ENCODE measurements around the gene WSB1. TPM values are rescaled to one million over a fixed set of nuclear protein-coding genes. Genes with fewer than 3 reads are reported as not detected.

The WSB1 gene
- total and polyA plus RNA-seq, 9 of the 15 experiments (the other 6 are each of a cell fraction or from before 2014, with no cell fraction given): 22.8 to 229 (median 81.1) TPM

DNA sequence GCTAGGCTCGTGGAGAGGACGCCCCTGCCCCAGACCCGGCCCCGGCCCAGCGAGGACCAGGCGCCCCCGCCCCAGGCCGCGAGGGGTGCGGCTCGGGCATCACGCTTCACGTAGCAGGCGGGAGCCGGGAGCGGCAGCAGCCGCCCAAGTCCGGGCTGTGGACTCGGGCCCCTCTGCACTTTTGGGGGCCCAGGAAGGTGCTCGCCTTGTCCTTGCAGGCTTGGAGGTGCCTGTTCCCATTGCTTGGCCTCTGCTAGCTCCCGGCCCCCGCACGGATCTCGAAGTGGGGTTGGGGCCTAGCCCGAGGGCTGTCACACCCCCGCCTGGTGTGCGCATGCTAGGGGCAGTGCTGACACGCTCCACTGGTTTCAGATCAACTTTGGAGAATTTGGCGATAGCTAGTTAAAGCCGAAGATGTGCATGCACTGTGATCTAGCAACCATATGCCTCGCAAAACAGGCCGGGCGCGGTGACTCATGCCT is 55.7 kb downstream of the WSB1 start:
- H4K20me1 ChIP-seq (replicated peaks; ENCODE audit: control insufficient read depth, insufficient read depth, low read length): no peaks in the 10 kb centered on the region
- H3K79me2 ChIP-seq (ENCODE audit: control insufficient read depth, insufficient read depth, low read length): peaks cover 42% of the 10 kb centered on the region
- H3K4me2 ChIP-seq (ENCODE audit: insufficient read depth, low read length): no peak overlapping the region
- H3K36me3 ChIP-seq (ENCODE audit: control insufficient read depth, insufficient read depth, low read length): peaks cover 23% of the 10 kb centered on the region
- H2AFZ ChIP-seq (ENCODE audit: low read depth, low read length): no peak overlapping the region
- WGBS (ENCODE audit: insufficient coverage, low coverage, missing lambda C conversion rate): 96% methylated on average over 25 of the region's 34 CpGs
- H3K9me3 ChIP-seq (replicated peaks; ENCODE audit: control insufficient read depth, insufficient read depth, low read depth, low read length): 0 out of 2 replicates have a peak, but pooled peaks cover 9% of the 10 kb centered on the region
- no peak for ATAC-seq
- POLR2A ChIA-PET: interaction anchor here (0.6 kb wide), 1 partner anchor 637 kb away, joined by 3 read pairs; no protein-coding TSS in a partner anchor
- in situ Hi-C loops (cut with MboI) (no loop called here), intact Hi-C loops (cut with micrococcal nuclease) (loop anchor here (5.0 to 10.0 kb wide), 3 partner anchors 108 to 303 kb away; partner anchors contain the start of gene KSR1)
- H3K4me1 ChIP-seq (replicated peaks in 1 of 2; ENCODE audit: control insufficient read depth in 2 of 2, insufficient read depth in 2 of 2, low read length in 2 of 2): peaks cover 26 to 38% of the 10 kb centered on the region in 2 experiments
- H3K27ac ChIP-seq (ENCODE audit: extremely low read depth, low read depth, low read length): no peak overlapping the region
- H3K4me3 ChIP-seq: no peak overlapping the region
- no peak overlapping the region for H3K9ac ChIP-seq (ENCODE audit: insufficient read depth in 1 of 2, low read depth in 2 of 2, low read length in 2 of 2)
- H3K27me3 ChIP-seq (ENCODE audit: control insufficient read depth in 2 of 2, insufficient read depth in 2 of 2, low read length in 2 of 2): no peaks in the 10 kb centered on the region
- no peak for DNase-seq (ENCODE audit: extremely low read depth in 1 of 4, low spot score in 3 of 4)
- CTCF ChIA-PET (ENCODE audit: low intra/inter-chr PET ratio): no interaction called here
- TF ChIP-seq RBFOX2 (IDR thresholded peaks at IDR 0.05; ENCODE audit: low read depth, low read length) (0 out of 2 replicates have a peak, but pooled peaks have one; percentile 2), POLR2G (IDR thresholded peaks at IDR 0.05; ENCODE audit: low read depth, low read length) (peak; percentile 8; the same call in 1 of the 2 replicates), POLR2AphosphoS2 (IDR thresholded peaks at IDR 0.05; ENCODE audit: low read length) (0 out of 2 replicates have a peak, but pooled peaks have one; percentile 0), CBX1 (IDR thresholded peaks at IDR 0.05; ENCODE audit: low read depth) (0 out of 2 replicates have a peak, but pooled peaks have one; percentile 10), RBM39 (optimal IDR thresholded peaks at IDR 0.05; ENCODE audit: low read depth, low read length) (no peak)
- TF ChIP-seq, protein P1, sequence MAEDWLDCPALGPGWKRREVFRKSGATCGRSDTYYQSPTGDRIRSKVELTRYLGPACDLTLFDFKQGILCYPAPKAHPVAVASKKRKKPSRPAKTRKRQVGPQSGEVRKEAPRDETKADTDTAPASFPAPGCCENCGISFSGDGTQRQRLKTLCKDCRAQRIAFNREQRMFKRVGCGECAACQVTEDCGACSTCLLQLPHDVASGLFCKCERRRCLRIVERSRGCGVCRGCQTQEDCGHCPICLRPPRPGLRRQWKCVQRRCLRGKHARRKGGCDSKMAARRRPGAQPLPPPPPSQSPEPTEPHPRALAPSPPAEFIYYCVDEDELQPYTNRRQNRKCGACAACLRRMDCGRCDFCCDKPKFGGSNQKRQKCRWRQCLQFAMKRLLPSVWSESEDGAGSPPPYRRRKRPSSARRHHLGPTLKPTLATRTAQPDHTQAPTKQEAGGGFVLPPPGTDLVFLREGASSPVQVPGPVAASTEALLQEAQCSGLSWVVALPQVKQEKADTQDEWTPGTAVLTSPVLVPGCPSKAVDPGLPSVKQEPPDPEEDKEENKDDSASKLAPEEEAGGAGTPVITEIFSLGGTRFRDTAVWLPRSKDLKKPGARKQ (CRISPR knock-in tag; IDR thresholded peaks at IDR 0.05): no peak
- no peak for FAIRE-seq
- no TSS peak for BruUV-seq (replicated peaks)
- no peaks in the 10 kb centered on the region for H3K9me1 ChIP-seq (ENCODE audit: control insufficient read depth, insufficient read depth, low read length)
